GM18867 (cell line): ENCODE results near the gene GATAD2A.
A peak's percentile ranks its signal among the peaks of the same experiment; 100 is the strongest.
"Not testable (repeated sequence)": the region's sequence is repeated elsewhere in the genome, so short reads cannot be mapped to it uniquely, and the experiment has no call there.

Source experiments
- ATAC-seq: cut with Tn5 transposase; IDR thresholded peaks from one replicate; pipeline ENCODE4 v1.9.1; 2021; ENCODE audit warnings: mild to moderate bottlenecking, moderate library complexity; ENCODE audit not compliant: unreplicated experiment

Gene GATAD2A, protein sequence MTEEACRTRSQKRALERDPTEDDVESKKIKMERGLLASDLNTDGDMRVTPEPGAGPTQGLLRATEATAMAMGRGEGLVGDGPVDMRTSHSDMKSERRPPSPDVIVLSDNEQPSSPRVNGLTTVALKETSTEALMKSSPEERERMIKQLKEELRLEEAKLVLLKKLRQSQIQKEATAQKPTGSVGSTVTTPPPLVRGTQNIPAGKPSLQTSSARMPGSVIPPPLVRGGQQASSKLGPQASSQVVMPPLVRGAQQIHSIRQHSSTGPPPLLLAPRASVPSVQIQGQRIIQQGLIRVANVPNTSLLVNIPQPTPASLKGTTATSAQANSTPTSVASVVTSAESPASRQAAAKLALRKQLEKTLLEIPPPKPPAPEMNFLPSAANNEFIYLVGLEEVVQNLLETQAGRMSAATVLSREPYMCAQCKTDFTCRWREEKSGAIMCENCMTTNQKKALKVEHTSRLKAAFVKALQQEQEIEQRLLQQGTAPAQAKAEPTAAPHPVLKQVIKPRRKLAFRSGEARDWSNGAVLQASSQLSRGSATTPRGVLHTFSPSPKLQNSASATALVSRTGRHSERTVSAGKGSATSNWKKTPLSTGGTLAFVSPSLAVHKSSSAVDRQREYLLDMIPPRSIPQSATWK

DNA sequence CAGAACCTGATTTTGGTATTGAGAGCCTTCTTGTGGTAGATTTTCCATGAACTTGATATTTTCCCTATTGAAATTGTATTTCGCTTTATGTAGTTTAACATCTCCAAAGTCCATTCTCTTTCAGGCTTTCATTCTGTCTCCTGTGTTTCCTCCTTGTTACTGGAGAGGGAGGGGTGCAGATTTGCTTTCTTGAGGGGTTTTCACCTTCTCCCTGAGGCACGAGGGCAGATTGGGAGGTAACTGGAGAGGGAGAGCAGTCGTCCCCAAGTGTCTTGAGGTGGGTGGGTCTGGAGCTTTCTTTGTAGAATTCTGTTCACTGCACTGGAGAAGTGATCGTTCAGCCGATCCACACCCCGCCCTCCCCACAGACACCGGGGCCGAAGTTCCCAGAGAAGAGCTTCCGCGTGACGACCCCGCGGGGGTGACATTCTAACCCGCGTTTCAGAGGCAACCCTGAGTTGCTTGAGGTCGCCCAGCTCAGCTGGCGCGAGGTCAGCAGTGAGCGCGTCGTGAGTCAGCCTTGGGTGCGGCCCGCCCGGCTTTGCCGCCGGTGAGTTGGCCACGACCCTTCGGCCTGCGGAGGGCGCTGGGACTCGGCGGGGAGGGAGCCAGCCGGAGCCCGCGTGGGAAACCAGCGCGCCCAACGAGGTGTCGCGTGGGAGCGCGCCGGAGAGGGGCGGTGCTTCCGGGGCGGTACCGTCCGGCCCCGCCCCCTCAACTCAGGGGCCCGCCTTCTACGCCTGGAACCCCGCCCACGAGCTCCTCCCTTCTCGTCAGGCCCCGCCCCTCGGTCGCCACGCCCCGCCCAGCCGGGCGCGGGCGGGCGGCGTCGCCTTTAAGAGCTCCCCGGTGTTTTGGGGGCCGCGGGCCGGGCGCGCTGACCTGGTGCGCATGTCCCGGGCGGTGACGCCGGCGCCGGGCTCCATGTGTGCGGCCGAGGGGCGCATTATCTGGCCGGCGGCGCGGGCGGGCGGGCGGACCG lies at the start of gene GATAD2A:
Gene GATAD2A, plus strand, starts transcription at position 797 of the 982 bp plus-strand sequence. CDS start 59,671 bp downstream, outside the sequence.
- ATAC-seq, result peak; percentile 76

DNA sequence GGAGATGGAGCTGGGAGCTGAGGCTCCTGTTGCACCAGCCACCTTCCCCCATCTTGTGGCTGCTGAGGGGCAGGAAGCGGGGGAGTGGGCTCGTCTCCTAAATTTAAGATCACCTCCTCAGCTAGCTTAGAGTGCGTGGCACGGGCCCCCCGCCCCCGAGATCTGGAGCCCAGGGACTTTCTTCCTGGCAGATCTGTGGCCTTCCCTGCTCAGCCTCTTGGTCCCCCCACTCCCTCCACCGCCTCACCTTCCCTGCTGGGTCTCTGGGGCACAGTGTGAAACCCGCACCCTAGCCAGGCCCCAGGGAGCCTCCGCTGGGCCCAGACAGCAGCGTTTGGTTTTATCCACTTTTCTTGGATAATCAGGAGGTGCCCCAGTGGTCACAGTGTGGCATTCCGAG lies 49.0 kb upstream of the GATAD2A start:
- ATAC-seq, result no peak

DNA sequence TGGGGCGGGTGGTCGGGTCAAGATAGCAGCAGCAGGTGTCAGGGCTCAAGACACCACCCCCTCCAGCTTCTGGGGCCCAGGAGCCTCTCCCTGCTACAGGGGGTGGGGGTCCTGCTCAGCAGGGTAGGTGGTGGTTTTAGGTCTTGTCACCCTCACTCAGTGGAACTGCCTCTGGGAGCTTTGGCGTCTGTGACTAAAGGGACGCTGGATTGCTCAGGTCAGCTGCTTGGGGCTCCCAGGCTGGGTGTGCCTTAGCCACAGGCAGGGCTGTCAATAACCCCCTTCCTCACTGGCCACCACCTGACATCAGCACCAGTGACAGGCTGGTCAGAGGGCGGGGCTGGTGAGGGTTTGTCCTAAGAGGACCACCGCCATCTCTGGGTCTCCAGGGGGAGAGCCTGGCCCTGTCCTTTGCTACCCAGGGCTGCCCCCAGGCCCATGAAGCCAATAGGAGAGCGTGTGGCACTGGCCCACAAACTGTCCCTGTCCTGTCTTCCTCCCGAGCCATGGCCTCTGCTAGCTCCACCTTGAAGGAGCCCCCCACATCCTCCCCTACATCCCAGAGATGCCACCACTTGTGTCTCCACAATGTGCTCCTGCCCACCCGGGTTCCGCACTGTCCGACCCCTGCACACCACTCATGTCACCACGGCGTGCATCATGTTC lies 48.4 kb upstream of the GATAD2A start:
- no peak for ATAC-seq

DNA sequence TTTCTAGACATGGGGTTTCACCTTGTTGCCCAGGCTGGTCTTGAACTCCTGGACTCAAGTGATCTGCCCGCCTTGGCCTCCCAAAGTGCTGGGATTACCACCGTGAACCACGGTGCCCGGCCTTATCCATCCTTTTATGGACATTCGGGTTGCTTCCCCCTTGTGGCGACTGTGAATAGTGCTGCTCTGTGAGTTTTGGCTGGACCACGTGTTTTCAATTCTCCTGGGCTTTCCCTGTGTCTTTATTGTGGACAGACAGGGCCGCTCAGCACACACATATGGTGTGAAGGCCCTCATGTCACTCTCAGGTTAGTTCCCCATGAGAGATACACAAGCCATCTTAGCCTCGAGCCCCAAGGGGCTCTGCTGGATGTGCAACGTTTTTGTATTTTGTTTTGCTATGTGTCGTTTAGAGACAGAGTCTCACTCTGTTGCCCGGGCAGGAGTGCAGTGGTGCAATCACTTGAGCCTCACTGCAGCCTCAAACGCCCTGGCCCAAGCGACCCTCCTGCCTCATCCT lies 44.3 kb upstream of the GATAD2A start:
- ATAC-seq, result peak; percentile 65

DNA sequence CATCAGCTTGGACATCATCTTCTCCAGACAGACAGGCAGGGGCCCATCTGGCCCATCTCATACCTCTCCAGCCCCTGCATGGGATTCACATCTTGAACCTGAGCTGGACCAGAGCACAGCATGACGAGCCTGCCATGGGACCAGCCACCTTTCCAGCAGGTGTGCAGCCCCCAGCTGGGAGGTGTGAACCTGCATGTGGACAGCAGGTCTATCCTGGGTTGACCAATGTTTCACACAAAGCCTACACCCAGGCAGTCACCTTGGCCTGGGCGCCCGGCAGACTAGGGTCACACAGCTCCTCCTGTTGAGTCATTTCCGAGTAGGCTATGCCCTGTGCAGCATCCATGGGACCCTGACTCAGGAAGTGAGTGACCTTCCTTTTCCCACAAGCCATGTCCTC lies 43.4 kb upstream of the GATAD2A start:
- no peak for ATAC-seq

DNA sequence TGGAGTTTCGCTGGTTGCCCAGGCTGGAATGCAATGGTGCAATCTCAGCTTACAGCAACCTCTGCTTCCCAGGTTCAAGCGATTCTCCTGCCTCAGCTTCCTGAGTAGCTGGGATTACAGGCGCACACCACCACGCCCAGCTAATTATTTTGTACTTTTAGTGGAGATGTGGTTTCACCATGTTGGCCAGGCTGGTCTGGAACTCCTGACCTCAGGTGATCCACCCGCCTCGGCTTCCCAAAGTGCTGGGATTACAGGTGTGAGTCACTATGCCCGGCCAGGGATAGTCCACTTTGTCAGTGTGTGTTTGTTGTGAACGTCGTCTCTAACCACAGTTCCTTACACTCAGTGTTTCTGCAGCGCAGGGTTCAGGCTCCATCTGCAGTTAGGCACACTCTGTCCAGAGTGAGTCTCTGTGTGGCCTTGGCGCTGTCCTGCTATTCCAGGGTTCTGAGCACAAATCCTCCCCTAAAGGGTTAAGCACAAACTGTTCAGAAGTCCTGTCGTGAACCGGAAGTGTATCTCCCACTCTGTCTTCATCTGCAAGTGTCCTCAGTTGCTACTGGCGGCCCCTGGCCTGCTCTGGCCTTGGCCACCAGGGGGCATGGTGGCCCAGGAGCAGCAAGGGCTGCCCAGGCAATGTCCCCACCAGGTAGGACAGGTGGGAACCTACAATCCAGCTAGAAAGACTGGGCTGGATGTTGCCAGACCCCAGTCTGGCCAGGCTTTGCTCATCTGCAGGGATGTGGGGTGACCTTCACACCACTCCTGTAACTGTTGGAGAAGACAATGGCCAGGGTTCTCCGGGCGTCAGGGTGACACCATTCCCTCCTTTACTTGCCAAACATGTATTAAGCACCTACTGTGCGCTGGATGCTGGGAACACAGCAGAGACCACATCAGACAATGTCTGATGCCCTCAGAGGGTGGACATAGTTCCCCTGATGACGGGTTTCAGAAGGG lies 38.8 kb upstream of the GATAD2A start:
- ATAC-seq, result peak; percentile 71

DNA sequence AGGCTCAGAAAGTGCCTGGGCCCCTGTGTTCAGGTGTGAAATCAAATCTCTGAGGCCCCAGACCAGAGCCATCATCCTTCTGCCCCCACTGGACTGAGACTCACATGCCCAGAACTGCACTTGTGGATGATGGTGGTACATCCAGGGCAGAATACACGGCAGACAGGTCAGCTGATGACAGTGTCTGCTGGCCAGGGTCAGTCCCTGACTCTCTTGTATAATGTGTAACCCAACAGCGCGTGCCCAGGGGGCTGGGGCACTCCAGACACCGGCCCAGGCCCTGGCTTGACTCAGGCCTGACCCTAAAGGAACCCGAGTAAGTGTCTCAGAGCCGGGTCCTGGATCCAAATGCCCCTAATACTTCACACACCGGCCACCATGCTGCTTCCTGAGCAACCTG lies 37.4 kb upstream of the GATAD2A start:
- ATAC-seq, result no peak

DNA sequence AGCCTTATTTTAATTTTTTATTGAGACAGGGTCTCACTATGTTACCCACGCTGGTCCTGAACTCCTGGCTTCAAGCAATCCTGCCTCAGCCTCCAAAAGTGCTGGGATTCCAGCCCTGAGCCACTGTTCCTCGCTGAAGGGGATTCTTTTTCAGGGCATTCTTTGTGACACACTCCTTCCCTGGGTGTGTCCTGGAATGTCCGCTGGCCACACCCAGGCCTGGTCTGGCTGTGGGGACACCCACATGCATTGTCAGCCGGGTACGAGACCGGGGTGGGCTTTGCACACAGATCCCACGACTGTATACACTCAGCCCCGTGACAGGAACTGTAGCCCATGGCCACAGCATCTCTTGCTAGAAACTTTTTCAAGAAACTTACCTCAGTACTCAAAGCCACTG lies 34.4 kb upstream of the GATAD2A start:
- ATAC-seq, result no peak

DNA sequence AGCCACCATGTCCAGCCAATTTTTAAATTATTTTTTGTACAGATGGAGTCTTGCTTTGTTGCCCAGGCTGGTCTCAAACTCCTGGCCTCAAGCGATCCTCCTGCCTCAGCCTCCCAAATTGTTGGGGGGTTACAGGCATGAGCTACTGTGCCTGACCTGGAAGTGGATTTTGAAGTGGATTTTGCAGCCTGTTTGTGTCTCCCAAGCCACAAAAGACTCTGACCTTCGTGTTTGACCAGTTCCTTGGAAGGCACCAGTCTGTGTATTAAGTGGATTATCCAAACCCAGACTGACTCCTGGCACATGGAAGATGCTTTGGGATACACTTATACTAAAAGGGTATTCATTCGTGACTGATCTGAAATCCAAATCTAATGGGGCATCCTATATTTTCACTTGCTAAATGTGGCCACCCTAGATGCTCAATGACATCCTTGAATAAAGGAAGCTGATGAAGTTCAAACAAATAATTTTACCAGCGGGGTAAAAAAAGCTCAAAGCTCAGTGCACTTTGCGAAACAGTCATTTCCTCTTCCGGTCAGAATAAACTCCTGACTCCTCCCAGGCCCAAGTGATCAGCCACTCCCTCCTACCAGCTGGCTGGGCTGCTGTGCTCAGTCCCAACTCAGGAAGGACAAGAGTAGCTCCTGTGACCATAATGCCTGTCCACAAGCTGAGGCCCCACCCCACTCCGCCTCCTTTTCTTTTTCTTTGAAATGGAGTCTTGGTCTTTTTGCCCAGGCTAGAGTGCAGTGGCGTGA lies 32.6 kb upstream of the GATAD2A start:
- ATAC-seq, result peak; percentile 83

DNA sequence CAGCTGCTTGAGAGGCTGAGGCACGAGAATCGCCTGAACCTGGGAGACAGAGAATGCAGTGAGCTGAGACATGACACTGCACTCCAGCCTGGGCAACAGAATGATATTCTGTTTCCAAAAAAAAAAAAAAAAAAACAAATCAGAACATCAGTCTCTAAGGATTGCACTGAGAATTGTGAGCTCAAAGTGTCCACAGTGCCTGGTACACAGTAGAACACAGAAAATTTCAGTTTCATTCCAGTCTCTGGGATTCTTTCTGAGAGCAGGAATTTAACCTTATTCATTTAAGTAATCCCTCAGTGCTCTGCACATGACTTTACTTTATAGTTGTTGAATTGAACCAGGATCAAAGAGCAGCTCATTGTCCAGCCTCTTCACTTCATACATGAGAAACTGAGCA lies 25.9 kb upstream of the GATAD2A start:
- no peak for ATAC-seq

DNA sequence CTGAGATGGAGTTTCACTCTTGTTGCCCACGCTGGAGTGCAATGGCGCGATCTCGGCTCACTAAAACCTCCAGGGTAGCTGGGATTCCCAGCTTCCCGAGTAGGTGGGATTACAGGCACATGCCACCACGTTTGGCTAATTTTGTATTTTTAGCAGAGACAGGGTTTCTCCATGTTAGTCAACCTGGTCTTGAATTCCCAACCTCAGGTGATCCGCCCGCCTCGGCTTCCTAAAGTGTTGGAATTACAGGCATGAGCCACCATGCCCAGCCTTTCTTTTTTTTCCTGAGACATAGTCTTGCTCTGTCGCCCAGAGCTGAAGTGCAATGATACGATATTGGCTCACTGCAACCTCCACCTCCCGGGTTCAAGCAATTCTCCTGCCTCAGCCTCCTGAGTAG lies 25.2 kb upstream of the GATAD2A start:
- not testable (repeated sequence) for ATAC-seq

DNA sequence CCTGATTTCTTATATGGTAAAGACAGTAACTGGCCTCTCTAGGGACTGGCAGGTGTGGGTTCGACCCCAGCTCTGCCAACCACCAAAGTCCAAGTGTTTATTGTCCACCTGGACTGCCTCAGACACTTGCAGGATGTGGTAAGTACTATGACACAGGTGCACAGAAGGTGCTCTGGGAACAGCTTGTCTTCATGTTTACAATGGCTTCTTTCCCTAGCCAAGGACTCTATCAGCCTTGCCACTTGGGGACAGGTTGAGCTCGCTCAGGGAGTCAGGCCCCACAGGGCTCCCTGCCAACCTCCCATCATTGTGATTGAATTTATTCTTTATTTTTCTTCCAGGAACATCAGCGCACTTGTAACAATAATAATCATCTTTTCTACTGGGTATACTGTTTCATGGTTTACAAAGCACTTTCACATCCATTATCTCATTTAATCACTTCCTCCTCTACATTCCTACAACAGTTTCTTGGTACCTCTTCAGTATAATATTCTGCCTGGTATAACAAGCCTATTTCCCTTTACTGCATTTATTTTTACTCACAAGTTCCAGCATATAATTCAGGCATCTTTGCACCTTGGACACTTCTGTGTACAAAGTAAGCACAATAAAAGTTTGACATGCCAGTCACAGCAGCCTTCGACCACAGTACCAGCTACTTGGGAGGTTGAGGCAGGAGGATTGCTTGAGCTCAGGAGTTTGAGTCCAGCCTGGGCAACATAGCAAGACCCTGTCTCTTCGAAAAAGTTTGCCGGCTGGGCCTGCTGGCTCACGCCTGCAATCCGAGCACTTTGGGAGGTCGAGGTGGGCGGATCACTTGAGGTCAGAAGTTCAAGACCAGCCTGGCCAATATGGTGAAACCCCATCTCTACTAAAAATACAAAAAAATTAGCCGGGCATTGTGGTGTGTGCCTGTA lies 24.2 kb upstream of the GATAD2A start:
- no peak for ATAC-seq

DNA sequence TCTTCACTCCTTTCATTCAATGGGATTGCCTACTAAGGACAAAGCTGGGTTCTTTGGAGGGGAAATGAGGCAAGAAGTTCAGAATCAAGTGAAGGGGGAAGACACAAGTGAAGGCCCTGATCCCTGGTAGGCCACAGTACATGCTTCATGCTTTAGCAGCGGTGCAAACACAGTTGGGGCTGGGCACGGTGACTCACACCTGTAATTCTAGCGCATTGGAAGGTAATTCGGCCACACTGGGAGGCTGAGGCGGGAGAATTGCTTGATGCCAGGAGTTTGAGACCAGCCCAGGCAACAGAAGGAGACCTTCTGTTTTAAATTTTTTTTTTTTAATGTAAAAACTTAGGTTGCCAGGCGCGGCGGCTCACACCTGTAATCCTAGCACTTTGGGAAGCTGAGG lies 23.4 kb upstream of the GATAD2A start:
- ATAC-seq, result no peak

DNA sequence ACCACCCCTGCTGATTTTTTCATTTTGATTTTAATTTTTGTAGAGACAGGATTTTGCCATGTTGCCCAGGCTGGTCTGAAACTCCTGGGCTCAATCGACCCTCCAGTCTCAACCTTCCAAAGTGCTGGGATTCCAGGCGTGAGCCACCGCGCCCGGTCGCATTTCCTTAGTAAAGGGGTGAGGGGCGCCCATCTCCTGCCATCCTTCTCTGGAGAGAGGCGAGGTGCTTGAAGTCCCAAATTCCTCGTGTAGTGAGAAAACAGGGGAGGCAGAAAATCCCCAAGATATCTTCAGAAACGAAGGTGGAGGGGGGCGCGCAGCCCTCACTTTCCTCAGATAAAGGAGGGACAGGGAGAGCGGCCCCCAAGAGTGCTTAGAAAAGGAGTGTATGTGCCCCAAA lies 21.0 kb upstream of the GATAD2A start:
- ATAC-seq, result no peak

DNA sequence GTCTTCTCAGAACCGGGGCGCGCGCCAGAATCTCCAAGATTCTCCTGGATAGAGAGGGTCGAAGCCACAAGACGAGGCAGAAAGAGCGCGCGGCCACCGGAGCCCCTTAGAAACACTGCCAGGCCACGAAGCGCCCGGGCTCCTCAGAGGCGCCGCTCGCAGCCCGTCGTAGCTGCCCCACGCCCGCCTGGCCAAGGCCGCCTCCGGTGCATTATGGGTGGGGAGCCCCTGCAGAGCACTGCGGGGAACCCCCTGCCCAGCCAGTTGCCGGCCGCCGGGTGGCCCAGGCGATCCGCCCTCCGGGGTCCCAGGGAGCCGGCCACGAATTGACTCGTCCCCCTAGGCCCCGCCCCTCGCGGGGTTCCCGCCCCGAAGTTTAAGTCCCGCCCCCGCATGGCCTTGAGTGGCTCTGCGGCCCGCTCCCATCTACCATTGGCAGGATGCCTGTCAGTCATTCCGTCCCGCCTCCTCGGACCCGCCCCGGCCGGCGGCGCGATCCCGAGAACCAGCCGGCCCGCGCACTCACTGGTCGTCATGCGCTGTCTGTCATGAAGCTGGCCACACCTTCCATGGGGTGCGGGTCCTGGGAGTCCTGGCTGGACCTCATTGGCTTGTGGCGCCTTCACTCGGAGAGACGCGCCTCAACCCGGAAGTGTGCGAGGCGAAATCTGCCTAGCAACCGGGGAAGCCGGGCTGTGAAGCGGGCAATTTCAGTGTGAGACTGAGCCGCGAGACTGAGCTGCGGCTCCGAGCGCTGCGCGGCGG lies 20.2 kb upstream of the GATAD2A start:
- ATAC-seq, result peak; percentile 89

DNA sequence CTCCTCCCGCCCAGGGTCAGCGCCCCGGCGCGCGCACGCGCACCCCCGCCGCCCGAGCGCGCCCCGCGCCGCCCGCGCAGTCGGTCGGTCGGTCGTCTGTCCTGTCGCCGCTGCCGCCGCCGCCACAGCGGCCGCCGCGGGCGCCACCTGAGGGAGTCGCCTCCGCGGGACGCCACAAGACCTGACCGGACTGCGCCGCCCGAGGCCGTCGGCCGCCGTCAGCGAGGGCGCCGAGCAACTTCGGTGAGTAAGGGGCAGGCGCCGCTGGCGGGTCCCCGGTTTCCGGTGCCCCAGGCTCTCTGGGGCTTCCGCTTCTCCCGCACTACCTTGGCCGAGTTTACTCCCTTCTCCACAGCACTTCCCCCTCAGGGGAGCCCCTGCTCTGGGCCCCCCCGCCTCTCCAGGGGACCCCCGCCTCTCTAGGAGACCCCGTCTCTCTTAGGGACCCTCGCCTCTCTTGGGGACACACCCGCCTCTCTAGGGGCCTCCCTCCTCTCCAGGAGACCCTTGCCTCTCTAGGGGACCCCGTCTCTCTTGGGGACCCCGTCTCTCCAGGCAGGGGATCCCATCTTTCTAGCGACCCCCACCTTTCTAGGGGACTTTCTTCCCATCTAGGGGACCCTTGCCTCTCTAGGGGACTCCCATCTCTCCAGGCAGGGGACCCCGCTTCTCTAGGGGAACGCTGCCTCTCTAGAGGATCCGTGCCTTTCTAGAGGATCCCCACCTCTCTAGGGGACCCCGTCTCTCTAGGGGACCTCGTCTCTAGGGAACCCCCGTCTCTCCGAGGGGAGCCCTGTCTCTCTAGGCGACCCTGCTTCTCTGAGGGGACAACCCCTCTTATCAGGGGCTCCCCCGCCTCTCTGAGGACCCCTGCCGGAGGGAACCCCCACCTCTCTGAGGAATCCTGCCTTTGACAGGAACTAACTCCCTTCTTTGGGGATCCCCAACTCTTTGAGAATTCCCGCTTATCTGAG lies 19.3 kb upstream of the GATAD2A start:
- peak; percentile 24 for ATAC-seq
